ENCODE measurements around the gene ATP5MG.

DNA sequence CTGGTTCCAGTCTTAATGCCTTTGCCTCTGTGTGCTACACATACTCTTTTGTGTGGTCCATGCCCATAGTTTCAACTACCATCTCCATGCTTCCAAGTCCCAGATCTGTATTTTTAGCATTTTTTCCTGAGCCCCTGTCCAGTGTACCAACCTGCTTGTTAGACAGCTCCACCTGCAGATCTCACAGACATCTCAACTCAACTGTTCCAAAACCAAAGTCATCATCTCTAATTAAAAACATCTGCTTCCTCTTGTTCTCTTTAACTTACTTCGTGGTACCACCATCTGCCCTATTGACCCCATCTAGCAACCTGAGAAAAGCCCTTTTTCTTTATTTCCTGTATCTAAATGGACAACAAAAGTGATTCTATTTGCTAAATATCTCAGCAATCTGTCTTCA, 26.3 kb downstream of the ATP5MG start:
- no peak for TF ChIP-seq CTCF (IDR thresholded peaks at IDR 0.05)
- no peak for TF ChIP-seq POLR2A (IDR thresholded peaks at IDR 0.05)
